H9 (cell line): ENCODE data around the gene GLB1L2. TPM values are rescaled to one million over a fixed set of nuclear protein-coding genes. Genes with fewer than 3 reads are reported as not detected.

Experiments used
- DNase-seq: peaks from one replicate; pipeline ENCODE4 v3.0.0-alpha.2; 2017
- H2AFZ ChIP-seq: one replicate; pipeline ENCODE4 v1.6.1; 2013; ENCODE audit warnings: mild to moderate bottlenecking, low read length, control low read depth, moderate library complexity
- H2AK5ac ChIP-seq: 2 replicates; pipeline ENCODE4 v1.6.1; 2013; ENCODE audit warnings: low read length, control low read depth, mixed read lengths; ENCODE audit not compliant: insufficient read length
- H2BK120ac ChIP-seq: one replicate; pipeline ENCODE4 v1.6.1; 2013; ENCODE audit warnings: low read depth, mild to moderate bottlenecking, low read length, control low read depth, inconsistent platforms; ENCODE audit not compliant: poor library complexity, severe bottlenecking
- H2BK12ac ChIP-seq: 2 replicates; pipeline ENCODE4 v1.6.1; 2013; ENCODE audit warnings: low read length, control low read depth, mixed read lengths, low read depth; ENCODE audit not compliant: insufficient read length
- H2BK15ac ChIP-seq: 2 replicates; pipeline ENCODE4 v1.6.1; 2013; ENCODE audit warnings: low read depth, low read length, control low read depth
- H2BK20ac ChIP-seq: one replicate; pipeline ENCODE4 v1.6.1; 2013; ENCODE audit warnings: low read depth, mild to moderate bottlenecking, low read length, control low read depth, inconsistent platforms; ENCODE audit not compliant: poor library complexity, severe bottlenecking
- H2BK5ac ChIP-seq: 2 replicates; pipeline ENCODE4 v1.6.1; 2013; ENCODE audit warnings: low read length, control low read depth, mixed read lengths; ENCODE audit not compliant: insufficient read length
- H3K14ac ChIP-seq: 2 replicates; pipeline ENCODE4 v1.6.1; 2013; ENCODE audit warnings: low read length, control low read depth; ENCODE audit not compliant: insufficient read depth
- H3K18ac ChIP-seq: 2 replicates; pipeline ENCODE4 v1.6.1; 2013; ENCODE audit warnings: low read depth, mild to moderate bottlenecking, mixed read lengths, low read length, control low read depth; ENCODE audit not compliant: insufficient read length
- H3K23ac ChIP-seq: 2 replicates; pipeline ENCODE4 v1.6.1; 2013; ENCODE audit warnings: low read length, control low read depth, mixed read lengths, low read depth; ENCODE audit not compliant: insufficient read length
- H3K23me2 ChIP-seq: 2 replicates; pipeline ENCODE4 v1.6.1; 2013; ENCODE audit warnings: low read depth, mild to moderate bottlenecking, mixed read lengths, low read length, control low read depth; ENCODE audit not compliant: insufficient read length, poor library complexity, severe bottlenecking
- H3K27ac ChIP-seq: 2 replicates; pipeline ENCODE4 v1.5.1; 2013; ENCODE audit warnings: low read length, control low read depth, mixed read lengths, low read depth; ENCODE audit not compliant: insufficient read length
- H3K27me3 ChIP-seq: 2 replicates; pipeline ENCODE4 v1.6.1; 2013; ENCODE audit warnings: low read length, control low read depth, inconsistent platforms; ENCODE audit not compliant: insufficient read depth
- H3K4ac ChIP-seq: 2 replicates; pipeline ENCODE4 v1.6.1; 2013; ENCODE audit warnings: low read depth, mild to moderate bottlenecking, control low read depth, inconsistent platforms, low read length, moderate library complexity
- H3K4me1 ChIP-seq: 2 replicates; pipeline ENCODE4 v1.6.1; 2013; ENCODE audit warnings: low read length, control low read depth, inconsistent platforms; ENCODE audit not compliant: insufficient read depth
- H3K4me2 ChIP-seq: 2 replicates; pipeline ENCODE4 v1.6.1; 2013; ENCODE audit warnings: low read length, control low read depth, mixed read lengths; ENCODE audit not compliant: insufficient read length, insufficient read depth
- H3K56ac ChIP-seq: 2 replicates; pipeline ENCODE4 v1.6.1; 2013; ENCODE audit warnings: low read depth, mild to moderate bottlenecking, mixed read lengths, low read length, control low read depth; ENCODE audit not compliant: insufficient read length
- H3K79me1 ChIP-seq: 2 replicates; pipeline ENCODE4 v1.6.1; 2013; ENCODE audit warnings: low read depth, mild to moderate bottlenecking, moderate library complexity, low read length, control low read depth, inconsistent platforms; ENCODE audit not compliant: insufficient read depth, poor library complexity, severe bottlenecking
- H3K79me2 ChIP-seq: 2 replicates; pipeline ENCODE4 v1.6.1; 2013; ENCODE audit warnings: low read length, control low read depth, inconsistent platforms; ENCODE audit not compliant: insufficient read depth
- H3K9ac ChIP-seq: 2 replicates; pipeline ENCODE4 v1.6.1; 2013; ENCODE audit warnings: low read length, control low read depth, mixed read lengths; ENCODE audit not compliant: insufficient read length; ENCODE audit errors: extremely low read depth
- H3K9me3 ChIP-seq: one replicate; pipeline ENCODE4 v1.6.1; 2013; ENCODE audit warnings: low read depth, low read length, inconsistent platforms; ENCODE audit not compliant: control insufficient read depth
- H3T11ph ChIP-seq: one replicate; pipeline ENCODE4 v1.6.1; 2013; ENCODE audit warnings: mild to moderate bottlenecking, low read length, control low read depth, inconsistent platforms
- H4K20me1 ChIP-seq: one replicate; pipeline ENCODE4 v1.6.1; 2013; ENCODE audit not compliant: control insufficient read depth, insufficient read length, insufficient read depth
- H4K5ac ChIP-seq: 2 replicates; pipeline ENCODE4 v1.6.1; 2013; ENCODE audit warnings: low read depth, mild to moderate bottlenecking, mixed read lengths, low read length, control low read depth; ENCODE audit not compliant: insufficient read length
- H4K8ac ChIP-seq: replicated peaks from 2 replicates; pipeline ENCODE4 v1.6.1; 2013; ENCODE audit warnings: low read length, control low read depth, mixed read lengths, low read depth; ENCODE audit not compliant: insufficient read length
- H4K91ac ChIP-seq: 2 replicates; pipeline ENCODE4 v1.6.1; 2013; ENCODE audit warnings: low read depth, mild to moderate bottlenecking, moderate library complexity, mixed read lengths, low read length, control low read depth; ENCODE audit not compliant: insufficient read length
- H3K27ac Mint-ChIP-seq, 3 experiments: 2 replicates in 2 of 3; 3 replicates in 1 of 3; pipeline ENCODE4 v1.8.0; 2020 to 2021; ENCODE audit warnings: mixed read lengths in 3 of 3, mild to moderate bottlenecking in 1 of 3, moderate library complexity in 1 of 3
- H3K27me3 Mint-ChIP-seq: 2 replicates; pipeline ENCODE4 v1.8.0; 2021; ENCODE audit warnings: low read depth, mild to moderate bottlenecking, moderate library complexity, mixed read lengths
- H3K36me3 Mint-ChIP-seq, 3 experiments: 2 replicates in 2 of 3; 3 replicates in 1 of 3; pipeline ENCODE4 v1.8.0; 2020 to 2021; ENCODE audit warnings: low read depth in 3 of 3, mixed read lengths in 3 of 3; ENCODE audit not compliant: insufficient read depth in 1 of 3
- H3K4me1 Mint-ChIP-seq, 2 experiments: 2 replicates each; pipeline ENCODE4 v1.8.0; 2020; ENCODE audit warnings: mixed read lengths in 2 of 2
- H3K4me3 Mint-ChIP-seq, 2 experiments: 2 replicates in 1 of 2; 3 replicates in 1 of 2; pipeline ENCODE4 v1.8.0; 2020 to 2021; ENCODE audit warnings: mild to moderate bottlenecking in 2 of 2, mixed read lengths in 2 of 2, moderate library complexity in 1 of 2
- H3K9me3 Mint-ChIP-seq, 2 experiments: 2 replicates in 1 of 2; 3 replicates in 1 of 2; pipeline ENCODE4 v1.8.0; 2020; ENCODE audit warnings: mild to moderate bottlenecking in 2 of 2, mixed read lengths in 2 of 2, moderate library complexity in 1 of 2
- WGBS: extraction: QIAGEN DNeasy Blood & Tissue Kit; methylation state at CpG from one replicate; pipeline ENCODE4 v1.1.7; 2013; ENCODE audit warnings: missing lambda C conversion rate, low lambda C conversion rate, mixed read lengths; ENCODE audit not compliant: insufficient read length; ENCODE audit errors: extremely low coverage; 5-methylcytosine and 5-hydroxymethylcytosine counted together
- total RNA-seq: library from RNA; stranded (reverse); gene quantifications from 2 replicates; pipeline ENCODE4 v1.2.1, GENCODE V29; 2021
- TF ChIP-seq, protein P1 (sequence below): fragments of 200-600 bp; sonication (generic); conservative IDR thresholded peaks from 3 replicates; pipeline ENCODE4 v1.8.0; 2021; ENCODE audit warnings: antibody characterized with exemption, mild to moderate bottlenecking

The GLB1L2 gene
- total RNA-seq, 1 experiment from 2014 or later = 2.4 TPM

GRCh38 chr11:134379241-134379640 lies 47.5 kb downstream of the GLB1L2 start:
- H4K91ac ChIP-seq = no peak overlapping the region
- no peak overlapping the region for H2BK20ac ChIP-seq
- no peaks in the 10 kb centered on the region for H3K79me1 ChIP-seq
- H3K23ac ChIP-seq = no peak overlapping the region
- H3K4me2 ChIP-seq = no peak overlapping the region
- H3K18ac ChIP-seq = no peak overlapping the region
- no peak overlapping the region for H2AFZ ChIP-seq
- H2BK15ac ChIP-seq = no peak overlapping the region
- no peak overlapping the region for H2BK5ac ChIP-seq
- no peak overlapping the region for H2BK120ac ChIP-seq
- no peaks in the 10 kb centered on the region for H3K27me3 ChIP-seq
- no peak overlapping the region for H3K4me3 Mint-ChIP-seq
- no peak overlapping the region for H3K27ac Mint-ChIP-seq
- H3K36me3 Mint-ChIP-seq = peaks cover 10 to 39% (median 29%) of the 10 kb centered on the region in 3 experiments; a peak in 6 of 7 replicates
- H3K27ac ChIP-seq = no peak overlapping the region
- H3K14ac ChIP-seq = no peak overlapping the region
- H3K9me3 Mint-ChIP-seq = no peaks in the 10 kb centered on the region
- no peak overlapping the region for H3K56ac ChIP-seq
- WGBS = no CpG with 5 or more reads among the region's 2 CpGs
- H3K9me3 ChIP-seq = no peaks in the 10 kb centered on the region
- no peak overlapping the region for H4K8ac ChIP-seq
- H3K4ac ChIP-seq = no peak overlapping the region
- DNase-seq = no peak
- H2BK12ac ChIP-seq = no peak overlapping the region
- no peak overlapping the region for H4K5ac ChIP-seq
- H3T11ph ChIP-seq = no peak overlapping the region
- H2AK5ac ChIP-seq = no peak overlapping the region
- H3K79me2 ChIP-seq = no peaks in the 10 kb centered on the region
- peaks cover 5% of the 10 kb centered on the region; the same call in 1 of the 2 replicates for H3K27me3 Mint-ChIP-seq
- no peaks in the 10 kb centered on the region for H3K23me2 ChIP-seq
- TF ChIP-seq, protein P1, sequence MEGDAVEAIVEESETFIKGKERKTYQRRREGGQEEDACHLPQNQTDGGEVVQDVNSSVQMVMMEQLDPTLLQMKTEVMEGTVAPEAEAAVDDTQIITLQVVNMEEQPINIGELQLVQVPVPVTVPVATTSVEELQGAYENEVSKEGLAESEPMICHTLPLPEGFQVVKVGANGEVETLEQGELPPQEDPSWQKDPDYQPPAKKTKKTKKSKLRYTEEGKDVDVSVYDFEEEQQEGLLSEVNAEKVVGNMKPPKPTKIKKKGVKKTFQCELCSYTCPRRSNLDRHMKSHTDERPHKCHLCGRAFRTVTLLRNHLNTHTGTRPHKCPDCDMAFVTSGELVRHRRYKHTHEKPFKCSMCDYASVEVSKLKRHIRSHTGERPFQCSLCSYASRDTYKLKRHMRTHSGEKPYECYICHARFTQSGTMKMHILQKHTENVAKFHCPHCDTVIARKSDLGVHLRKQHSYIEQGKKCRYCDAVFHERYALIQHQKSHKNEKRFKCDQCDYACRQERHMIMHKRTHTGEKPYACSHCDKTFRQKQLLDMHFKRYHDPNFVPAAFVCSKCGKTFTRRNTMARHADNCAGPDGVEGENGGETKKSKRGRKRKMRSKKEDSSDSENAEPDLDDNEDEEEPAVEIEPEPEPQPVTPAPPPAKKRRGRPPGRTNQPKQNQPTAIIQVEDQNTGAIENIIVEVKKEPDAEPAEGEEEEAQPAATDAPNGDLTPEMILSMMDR = no peak
- peaks cover 4% of the 10 kb centered on the region; the same call in 1 of the 2 replicates for H3K4me1 ChIP-seq
- no peak overlapping the region for H3K9ac ChIP-seq
- H4K20me1 ChIP-seq = no peaks in the 10 kb centered on the region
- H3K4me1 Mint-ChIP-seq = peaks cover 16 to 20% of the 10 kb centered on the region in 2 experiments
